Naive B cell (primary cell): ENCODE data around the gene RAB11A. TPM values are rescaled to one million over a fixed set of nuclear protein-coding genes. Genes with fewer than 3 reads are reported as not detected.

Experiments
- polyA plus RNA-seq, 6 donors: library from polyadenylated mRNA; unstranded; fragments of 300-500 nt; fragmentation: Illumina TruSeq; gene quantifications; one replicate each; pipeline ENCODE4 v1.2.3, GENCODE V29; 2021; ENCODE audit warnings: low read depth in 6 of 6

The RAB11A gene
- polyA plus RNA-seq, 6 donors from 2014 or later = 204 to 294 (median 234) TPM

Other genes starting within 250 kb of the RAB11A start
- 1 to 10 TPM in 5 of 6 donors, not detected in 1; 2.3 to 3.7 (median 2.7) TPM for gene SLC24A1, start 247.6 kb upstream of the RAB11A start, polyA plus RNA-seq
- gene DENND4A, start 77.2 kb upstream of the RAB11A start, polyA plus RNA-seq = 10 to 100 TPM; 18.3 to 38.9 (median 26.8) TPM